Activated effector memory CD4-positive, alpha-beta T cell treated with anti-CD3 and anti-CD28 coated beads, Interleukin-2, amount 50 U/mL, for 16 hours (primary cell): Measurements from ENCODE around the gene TMEM132A.
A peak's percentile ranks its signal among the peaks of the same experiment; 100 is the strongest.

Source experiments
- DNase-seq: peaks from one replicate; pipeline ENCODE4 v3.0.0-alpha.2; 2020

The TMEM132A gene

GRCh38 chr11:60924110-60924905 is at the start of gene TMEM132A:
TSS of gene TMEM132A (plus strand) at chr11:60924460. CDS start at chr11:60924634, 174 bp downstream.
- no peak for DNase-seq

- no peak for DNase-seq
These were observed 48.7 kb upstream of the TMEM132A start for GRCh38 chr11:60875366-60876167.

- no peak for DNase-seq
These were observed 48.1 kb upstream of the TMEM132A start for GRCh38 chr11:60876168-60876485.

- DNase-seq = no peak
These were observed 45.8 kb upstream of the TMEM132A start for GRCh38 chr11:60878245-60879101.

- DNase-seq = no peak
These were observed 45.2 kb upstream of the TMEM132A start for GRCh38 chr11:60879104-60879503.

GRCh38 chr11:60879971-60880588 is 44.2 kb upstream of the TMEM132A start:
- no peak for DNase-seq

- no peak for DNase-seq
These were observed 43.5 kb upstream of the TMEM132A start for GRCh38 chr11:60880643-60881282.

- DNase-seq = peak; percentile 67
These were observed 36.7 kb upstream of the TMEM132A start for GRCh38 chr11:60887556-60887955.

- DNase-seq = no peak
These were observed 34.4 kb upstream of the TMEM132A start for GRCh38 chr11:60889869-60890311.

- no peak for DNase-seq
These were observed 33.6 kb upstream of the TMEM132A start for GRCh38 chr11:60890696-60891095.

- DNase-seq = no peak
These were observed 33.0 kb upstream of the TMEM132A start for GRCh38 chr11:60891103-60891741.

GRCh38 chr11:60895687-60896086 is 28.6 kb upstream of the TMEM132A start:
- no peak for DNase-seq

GRCh38 chr11:60897496-60897895 is 26.8 kb upstream of the TMEM132A start:
- DNase-seq = no peak

GRCh38 chr11:60899046-60899936 is 25.0 kb upstream of the TMEM132A start:
- DNase-seq = no peak

- DNase-seq = no peak
These were observed 24.3 kb upstream of the TMEM132A start for GRCh38 chr11:60899977-60900376.

- no peak for DNase-seq
These were observed 23.4 kb upstream of the TMEM132A start for GRCh38 chr11:60900673-60901404.

GRCh38 chr11:60902625-60903024 is 21.6 kb upstream of the TMEM132A start:
- no peak for DNase-seq

- peak; percentile 52 for DNase-seq
These were observed 19.2 kb upstream of the TMEM132A start for GRCh38 chr11:60905047-60905446.

GRCh38 chr11:60905551-60906113 is 18.6 kb upstream of the TMEM132A start:
- DNase-seq = no peak
